Measurements from ENCODE around the gene COQ8B.

DNA sequence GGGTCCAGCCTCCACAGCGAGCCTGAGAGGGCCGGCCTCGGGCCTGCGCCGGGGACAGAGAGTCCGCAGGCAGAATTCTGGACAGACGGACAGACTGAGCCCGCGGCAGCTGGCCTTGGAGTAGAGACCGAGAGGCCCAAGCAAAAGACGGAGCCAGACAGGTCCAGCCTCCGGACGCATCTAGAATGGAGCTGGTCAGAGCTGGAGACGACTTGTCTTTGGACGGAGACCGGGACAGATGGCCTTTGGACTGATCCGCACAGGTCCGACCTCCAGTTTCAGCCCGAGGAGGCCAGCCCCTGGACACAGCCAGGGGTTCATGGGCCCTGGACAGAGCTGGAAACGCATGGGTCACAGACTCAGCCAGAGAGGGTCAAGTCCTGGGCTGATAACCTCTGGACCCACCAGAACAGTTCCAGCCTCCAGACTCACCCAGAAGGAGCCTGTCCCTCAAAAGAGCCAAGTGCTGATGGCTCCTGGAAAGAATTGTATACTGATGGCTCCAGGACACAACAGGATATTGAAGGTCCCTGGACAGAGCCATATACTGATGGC lies 716 bp upstream of the COQ8B start:
- TF ChIP-seq, protein P1, sequence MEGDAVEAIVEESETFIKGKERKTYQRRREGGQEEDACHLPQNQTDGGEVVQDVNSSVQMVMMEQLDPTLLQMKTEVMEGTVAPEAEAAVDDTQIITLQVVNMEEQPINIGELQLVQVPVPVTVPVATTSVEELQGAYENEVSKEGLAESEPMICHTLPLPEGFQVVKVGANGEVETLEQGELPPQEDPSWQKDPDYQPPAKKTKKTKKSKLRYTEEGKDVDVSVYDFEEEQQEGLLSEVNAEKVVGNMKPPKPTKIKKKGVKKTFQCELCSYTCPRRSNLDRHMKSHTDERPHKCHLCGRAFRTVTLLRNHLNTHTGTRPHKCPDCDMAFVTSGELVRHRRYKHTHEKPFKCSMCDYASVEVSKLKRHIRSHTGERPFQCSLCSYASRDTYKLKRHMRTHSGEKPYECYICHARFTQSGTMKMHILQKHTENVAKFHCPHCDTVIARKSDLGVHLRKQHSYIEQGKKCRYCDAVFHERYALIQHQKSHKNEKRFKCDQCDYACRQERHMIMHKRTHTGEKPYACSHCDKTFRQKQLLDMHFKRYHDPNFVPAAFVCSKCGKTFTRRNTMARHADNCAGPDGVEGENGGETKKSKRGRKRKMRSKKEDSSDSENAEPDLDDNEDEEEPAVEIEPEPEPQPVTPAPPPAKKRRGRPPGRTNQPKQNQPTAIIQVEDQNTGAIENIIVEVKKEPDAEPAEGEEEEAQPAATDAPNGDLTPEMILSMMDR (IDR thresholded peaks at IDR 0.05) = no peak
- no peak for TF ChIP-seq POLR2A (IDR thresholded peaks at IDR 0.05)

Data from lower leg skin (tissue), 3 donors.